HEK293 (cell line): Measurements from ENCODE around the gene ANOS1.

Experiments
- CTCF ChIA-PET: fragments of 350-600 bp; formaldehyde crosslinking; extraction: SDS; loops from one replicate; lab custom pipeline; 2021; ENCODE audit warnings: antibody characterized with exemption; lab: Yijun Ruan, JAX
- POLR2A ChIA-PET: fragments of 300-600 bp; formaldehyde crosslinking; extraction: SDS; loops from one replicate; lab custom pipeline; 2020; ENCODE audit warnings: antibody characterized with exemption, inconsistent platforms; lab: Yijun Ruan, JAX
- H3K27ac ChIP-seq: fragments of 200-500 bp; sonication (Bioruptor generic); 2 replicates; pipeline ENCODE4 v1.5.1; 2014; ENCODE audit warnings: low read depth, low read length, control low read depth, inconsistent platforms; ENCODE audit errors: extremely low read depth
- H3K36me3 ChIP-seq, 2 experiments: fragments of 200-500 bp in 1 of 2; sonication (Bioruptor generic) in 1 of 2; 1 replicate in 1 of 2; 2 replicates in 1 of 2; pipeline ENCODE4 v1.5.1; 2014 to 2017; ENCODE audit warnings: inconsistent platforms in 2 of 2, low read length in 2 of 2; ENCODE audit not compliant: control insufficient read depth in 2 of 2, insufficient read depth in 1 of 2
- H3K4me1 ChIP-seq: fragments of 200-500 bp; sonication (Bioruptor generic); 2 replicates; pipeline ENCODE4 v1.5.1; 2014; ENCODE audit warnings: mild to moderate bottlenecking, low read length, inconsistent platforms; ENCODE audit not compliant: control insufficient read depth, insufficient read depth
- H3K4me3 ChIP-seq: 2 replicates; pipeline ENCODE4 v1.5.1; 2011; ENCODE audit warnings: low read depth, mild to moderate bottlenecking, control low read depth, low read length, moderate library complexity
- H3K9me3 ChIP-seq: fragments of 200-500 bp; sonication (Bioruptor generic); 2 replicates; pipeline ENCODE4 v1.5.1; 2014; ENCODE audit warnings: low read depth, low read length, inconsistent platforms; ENCODE audit not compliant: control insufficient read depth, insufficient read depth
- AEBP2 ChIP-seq: fragments of 450-650 bp; formaldehyde crosslinking; IDR thresholded peaks from 2 replicates; pipeline ENCODE4 v1.5.1; 2016; ENCODE audit warnings: missing biosample characterization, missing genetic modification characterization, borderline replicate concordance
- ATF2 ChIP-seq: fragments of 450-650 bp; formaldehyde crosslinking; IDR thresholded peaks from 2 replicates; pipeline ENCODE4 v1.5.1; 2016; ENCODE audit warnings: missing biosample characterization, missing genetic modification characterization, low read depth
- IKZF3 ChIP-seq: fragments of 450-650 bp; IDR thresholded peaks from 2 replicates; pipeline ENCODE4 v1.5.0; 2018; ENCODE audit warnings: missing biosample characterization, mild to moderate bottlenecking, missing genetic modification characterization, moderate library complexity
- KLF9 ChIP-seq: fragments of 450-650 bp; formaldehyde crosslinking; IDR thresholded peaks from 2 replicates; pipeline ENCODE4 v1.5.1; 2016; ENCODE audit warnings: missing biosample characterization, missing genetic modification characterization, low read depth
- TSHZ1 ChIP-seq: fragments of 450-650 bp; formaldehyde crosslinking; IDR thresholded peaks from 2 replicates; pipeline ENCODE4 v1.5.1; 2016; ENCODE audit warnings: missing biosample characterization, missing genetic modification characterization, borderline replicate concordance
- ZBTB7A ChIP-seq: fragments of 450-650 bp; formaldehyde crosslinking; IDR thresholded peaks from 2 replicates; pipeline ENCODE4 v1.5.1; 2016; ENCODE audit warnings: low read depth, missing biosample characterization, missing genetic modification characterization
- ZEB2 ChIP-seq: fragments of 450-650 bp; formaldehyde crosslinking; IDR thresholded peaks from 2 replicates; pipeline ENCODE4 v1.5.1; 2016; ENCODE audit warnings: missing biosample characterization, missing genetic modification characterization
- ZNF148 ChIP-seq: fragments of 450-650 bp; formaldehyde crosslinking; IDR thresholded peaks from 2 replicates; pipeline ENCODE4 v1.5.0; 2017; ENCODE audit warnings: missing biosample characterization, missing genetic modification characterization, borderline replicate concordance
- ZNF266 ChIP-seq: fragments of 450-650 bp; formaldehyde crosslinking; IDR thresholded peaks from 2 replicates; pipeline ENCODE4 v1.5.1; 2016; ENCODE audit warnings: missing biosample characterization, missing genetic modification characterization, low read depth
- ZNF544 ChIP-seq: fragments of 450-650 bp; formaldehyde crosslinking; IDR thresholded peaks from 2 replicates; pipeline ENCODE4 v1.5.0; 2017; ENCODE audit warnings: missing biosample characterization, missing genetic modification characterization
- ZNF560 ChIP-seq: fragments of 450-650 bp; formaldehyde crosslinking; IDR thresholded peaks from 2 replicates; pipeline ENCODE4 v1.5.1; 2017; ENCODE audit warnings: missing biosample characterization, missing genetic modification characterization, borderline replicate concordance
- ZNF704 ChIP-seq: fragments of 450-650 bp; formaldehyde crosslinking; IDR thresholded peaks from 2 replicates; pipeline ENCODE4 v1.5.1; 2016; ENCODE audit warnings: missing biosample characterization, missing genetic modification characterization
- ZSCAN16 ChIP-seq: fragments of 450-650 bp; formaldehyde crosslinking; IDR thresholded peaks from 2 replicates; pipeline ENCODE4 v1.5.1; 2016; ENCODE audit warnings: missing biosample characterization, missing genetic modification characterization

Gene ANOS1

GRCh38 chrX:8737883-8738282, 5.9 kb upstream of the ANOS1 start:
- no peaks in the 10 kb centered on the region for H3K9me3 ChIP-seq
- POLR2A ChIA-PET: interaction anchor here (0.6 kb wide), 1 partner anchor 8 kb away, joined by 6 read pairs; no protein-coding TSS in a partner anchor

More at GRCh38 chrX:8737883-8738282, 5.9 kb upstream of the ANOS1 start:
- H3K36me3 ChIP-seq: no peaks in the 10 kb centered on the region
- CTCF ChIA-PET: interaction anchor here (0.6 to 1.9 kb wide), 14 partner anchors 11 to 745 kb away, joined by 3 to 6 read pairs (median 4); no protein-coding TSS in a partner anchor
- H3K4me1 ChIP-seq: no peaks in the 10 kb centered on the region
- H3K27ac ChIP-seq: no peak overlapping the region
- no peak for TF ChIP-seq ZNF544 (tag by site-specific recombination)
- TF ChIP-seq ZSCAN16 (tag by site-specific recombination): no peak
- no peak for TF ChIP-seq ZNF148 (tag by site-specific recombination)
- no peak for TF ChIP-seq ZEB2 (tag by site-specific recombination)
- no peak for TF ChIP-seq ZNF560
- no peak for TF ChIP-seq ATF2 (tag by site-specific recombination)
- no peak for TF ChIP-seq KLF9 (tag by site-specific recombination)
- TF ChIP-seq TSHZ1 (tag by site-specific recombination): no peak
- TF ChIP-seq IKZF3 (tag by site-specific recombination): no peak
- TF ChIP-seq ZNF266: no peak
- TF ChIP-seq ZNF704 (tag by site-specific recombination): no peak
- TF ChIP-seq AEBP2 (tag by site-specific recombination): no peak
- no peak for TF ChIP-seq ZBTB7A (tag by site-specific recombination)
- no peak overlapping the region for H3K4me3 ChIP-seq
